HepG2 (cell line): Measurements from ENCODE around the gene CAPN7. TPM values are rescaled to one million over a fixed set of nuclear protein-coding genes. Genes with fewer than 3 reads are reported as not detected.

ENCODE experiments used
- HOXA7 ChIP-seq: sonication (generic); formaldehyde crosslinking; IDR thresholded peaks from 2 replicates; pipeline ENCODE4 v1.8.1; 2022; ENCODE audit warnings: mild to moderate bottlenecking, missing genetic modification reagents, moderate library complexity
- PHB2 ChIP-seq: fragments of 450-650 bp; IDR thresholded peaks from 2 replicates; pipeline ENCODE4 v1.6.1; 2018; ENCODE audit not compliant: partially characterized antibody
- SP1 ChIP-seq, 2 experiments: fragments of 450-650 bp in 1 of 2; sonication (generic) in 1 of 2; formaldehyde crosslinking in 1 of 2; IDR thresholded peaks; 2 replicates each; pipeline versions ENCODE4 v1.4.0 to v1.6.1; 2016 to 2020; ENCODE audit warnings: missing genetic modification reagents in 1 of 2
- ZBTB46 ChIP-seq: sonication (generic); formaldehyde crosslinking; IDR thresholded peaks from 2 replicates; pipeline ENCODE4 v1.4.0; 2020; ENCODE audit warnings: mild to moderate bottlenecking, missing genetic modification reagents, borderline replicate concordance
- ZNF205 ChIP-seq: IDR thresholded peaks from 2 replicates; pipeline ENCODE4 v1.6.1; 2018; ENCODE audit warnings: missing biosample characterization, missing genetic modification reagents
- ZNF225 ChIP-seq: sonication (generic); formaldehyde crosslinking; IDR thresholded peaks from 2 replicates; pipeline ENCODE4 v1.4.0; 2020; ENCODE audit warnings: mild to moderate bottlenecking, missing genetic modification reagents
- ZNF276 ChIP-seq: sonication (generic); formaldehyde crosslinking; IDR thresholded peaks from 2 replicates; pipeline ENCODE4 v1.4.0; 2020; ENCODE audit warnings: mild to moderate bottlenecking, low read depth, missing genetic modification reagents
- ZNF780A ChIP-seq: sonication (generic); formaldehyde crosslinking; IDR thresholded peaks from 2 replicates; pipeline ENCODE4 v1.8.0; 2022; ENCODE audit warnings: mild to moderate bottlenecking, missing genetic modification reagents, moderate library complexity
- polyA plus RNA-seq, 8 experiments: library from polyadenylated mRNA; depleted of rRNA in 3 of 8; stranded (reverse) in 7 of 8; unstranded in 1 of 8; fragments of >200 nt; fragmentation: Illumina TruSeq in 4 of 8; extraction: Trizol in 4 of 8; gene quantifications; 2 replicates each; pipeline versions ENCODE4 v1.2.1 to v1.2.3, GENCODE V29; 2011 to 2016; ENCODE audit warnings: low read depth in 4 of 8, missing spikeins in 1 of 8, mixed read lengths in 1 of 8; ENCODE audit not compliant: insufficient read depth in 1 of 8
- total RNA-seq, 5 experiments: library from RNA; depleted of rRNA; stranded (reverse); fragments of >200 nt; fragmentation: Illumina TruSeq; extraction: Trizol; gene quantifications; 2 replicates each; pipeline ENCODE4 v1.2.3, GENCODE V29; 2016; ENCODE audit warnings: low read depth in 1 of 5
- TF ChIP-seq, protein P1 (sequence below): sonication (generic); formaldehyde crosslinking; IDR thresholded peaks from 2 replicates; pipeline ENCODE4 v1.4.0; 2020; ENCODE audit warnings: mild to moderate bottlenecking, missing genetic modification reagents
- TF ChIP-seq, protein P2 (sequence below): IDR thresholded peaks from 2 replicates; pipeline ENCODE4 v1.6.1; 2016; ENCODE audit warnings: control low read depth

Gene CAPN7
- total and polyA plus RNA-seq, 2 of the 13 experiments (the other 11 are each of a cell fraction or from before 2014, with no cell fraction given): 16.7 to 36.8 TPM

- TF ChIP-seq ZNF276 (CRISPR knock-in tag) (no peak), ZBTB46 (CRISPR knock-in tag) (no peak), ZNF205 (peak; percentile 90; the same call in 1 of the 2 replicates), SP1 (IDR thresholded peaks at IDR 0.05) (no peak), SP1 (CRISPR knock-in tag; IDR thresholded peaks at IDR 0.05) (0 out of 2 replicates have a peak, but pooled peaks have one; percentile 44), HOXA7 (CRISPR knock-in tag) (no peak), ZNF225 (CRISPR knock-in tag) (no peak), ZNF780A (no peak), PHB2 (no peak)
- TF ChIP-seq, protein P1, sequence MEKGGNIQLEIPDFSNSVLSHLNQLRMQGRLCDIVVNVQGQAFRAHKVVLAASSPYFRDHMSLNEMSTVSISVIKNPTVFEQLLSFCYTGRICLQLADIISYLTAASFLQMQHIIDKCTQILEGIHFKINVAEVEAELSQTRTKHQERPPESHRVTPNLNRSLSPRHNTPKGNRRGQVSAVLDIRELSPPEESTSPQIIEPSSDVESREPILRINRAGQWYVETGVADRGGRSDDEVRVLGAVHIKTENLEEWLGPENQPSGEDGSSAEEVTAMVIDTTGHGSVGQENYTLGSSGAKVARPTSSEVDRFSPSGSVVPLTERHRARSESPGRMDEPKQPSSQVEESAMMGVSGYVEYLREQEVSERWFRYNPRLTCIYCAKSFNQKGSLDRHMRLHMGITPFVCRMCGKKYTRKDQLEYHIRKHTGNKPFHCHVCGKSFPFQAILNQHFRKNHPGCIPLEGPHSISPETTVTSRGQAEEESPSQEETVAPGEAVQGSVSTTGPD (CRISPR knock-in tag): no peak
- TF ChIP-seq, protein P2, sequence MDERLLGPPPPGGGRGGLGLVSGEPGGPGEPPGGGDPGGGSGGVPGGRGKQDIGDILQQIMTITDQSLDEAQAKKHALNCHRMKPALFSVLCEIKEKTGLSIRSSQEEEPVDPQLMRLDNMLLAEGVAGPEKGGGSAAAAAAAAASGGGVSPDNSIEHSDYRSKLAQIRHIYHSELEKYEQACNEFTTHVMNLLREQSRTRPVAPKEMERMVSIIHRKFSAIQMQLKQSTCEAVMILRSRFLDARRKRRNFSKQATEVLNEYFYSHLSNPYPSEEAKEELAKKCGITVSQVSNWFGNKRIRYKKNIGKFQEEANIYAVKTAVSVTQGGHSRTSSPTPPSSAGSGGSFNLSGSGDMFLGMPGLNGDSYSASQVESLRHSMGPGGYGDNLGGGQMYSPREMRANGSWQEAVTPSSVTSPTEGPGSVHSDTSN (CRISPR knock-in tag): no peak
- TF ChIP-seq, all 625 proteins: peak for 221
Measured at GRCh38 chr3:15171096-15171495, 35.0 kb upstream of the CAPN7 start (continued).
